ENCODE measurements around the gene STAT5B.

The STAT5B gene

GRCh38 chr17:42179911-42180410 is 96.2 kb downstream of the STAT5B start:
- DNase-seq (ENCODE audit: low read depth) = no peak

- DNase-seq (ENCODE audit: low read depth) = no peak
Observed at GRCh38 chr17:42179335-42179734, 96.9 kb downstream of the STAT5B start.

- no peak for DNase-seq (ENCODE audit: low read depth)
Observed at GRCh38 chr17:42178817-42179216, 97.4 kb downstream of the STAT5B start.

- no peak for DNase-seq (ENCODE audit: low read depth)
Observed at GRCh38 chr17:42177684-42178083, 98.5 kb downstream of the STAT5B start.

DNA sequence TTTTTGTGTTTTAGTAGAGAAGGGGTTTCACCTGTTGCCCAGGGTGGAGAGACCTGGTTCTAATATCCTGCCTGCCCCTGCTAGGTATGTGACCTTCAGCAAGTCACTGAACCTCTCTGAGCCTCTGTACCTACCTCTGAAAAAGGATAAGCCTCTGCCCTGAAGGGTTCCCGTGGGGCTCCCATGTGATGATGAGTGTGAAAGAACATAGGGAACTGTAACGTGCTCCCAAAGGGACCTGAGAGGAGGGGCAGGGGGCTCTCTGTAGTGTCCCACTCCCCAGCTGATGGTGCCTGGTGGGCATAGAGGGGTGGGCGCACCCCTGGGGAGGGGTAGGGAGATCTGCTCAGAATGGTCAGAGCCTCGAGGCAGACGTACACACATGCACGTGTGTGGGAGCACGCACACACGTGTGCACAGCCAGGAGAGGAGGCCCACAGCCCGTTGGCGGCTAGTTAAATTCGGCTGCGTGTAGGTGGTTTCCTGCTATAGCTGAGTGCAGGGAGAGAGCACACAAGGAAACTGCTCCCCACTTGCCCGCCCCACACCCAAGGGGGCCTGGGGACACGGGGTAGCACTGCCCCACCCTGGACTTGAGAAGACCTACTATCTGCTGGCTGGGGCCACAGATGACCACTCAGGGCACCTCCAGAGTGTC is 101.9 kb downstream of the STAT5B start:
- no peak for DNase-seq (ENCODE audit: low read depth)

DNA sequence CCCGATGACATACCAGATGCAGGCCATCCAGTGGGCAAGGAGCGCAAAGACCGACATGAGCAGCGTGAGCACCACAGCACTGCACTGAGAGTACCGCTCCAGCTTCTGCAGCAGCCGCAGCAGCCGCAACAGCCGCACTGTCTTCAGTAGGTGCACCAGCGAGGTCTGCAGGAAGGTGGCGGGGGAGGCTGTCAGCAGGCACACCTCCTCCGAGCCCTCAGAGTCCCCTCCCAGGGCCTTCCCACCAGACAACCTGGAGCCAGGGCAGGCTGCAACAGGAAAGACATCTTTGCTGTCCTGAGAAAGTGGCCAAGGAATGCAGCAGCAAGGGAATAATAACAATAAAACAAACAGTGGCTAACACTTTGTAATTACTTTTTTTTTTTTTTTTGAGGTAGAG is 104.4 kb downstream of the STAT5B start:
- no peak for DNase-seq (ENCODE audit: low read depth)

DNA sequence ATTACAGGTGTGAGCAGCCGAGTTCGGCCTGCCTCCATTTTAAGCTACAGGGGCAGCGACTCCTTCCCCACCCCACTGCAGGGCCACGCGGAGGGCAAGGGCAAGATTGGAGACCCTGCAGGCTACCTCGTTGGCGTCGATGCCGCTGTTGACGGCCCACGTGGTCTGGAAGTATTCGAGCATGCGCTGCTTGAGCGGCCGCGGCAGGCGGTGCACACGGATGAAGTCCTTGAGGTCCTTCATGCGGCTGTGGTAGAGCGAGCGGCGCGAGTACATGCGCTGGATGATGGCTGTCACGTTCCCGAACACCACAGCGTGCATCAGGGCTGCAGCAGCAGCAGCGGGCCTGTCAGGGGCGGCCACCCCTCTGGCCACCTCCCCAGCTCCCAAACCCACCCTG is 106.8 kb downstream of the STAT5B start:
- no peak for DNase-seq (ENCODE audit: low read depth)

DNA sequence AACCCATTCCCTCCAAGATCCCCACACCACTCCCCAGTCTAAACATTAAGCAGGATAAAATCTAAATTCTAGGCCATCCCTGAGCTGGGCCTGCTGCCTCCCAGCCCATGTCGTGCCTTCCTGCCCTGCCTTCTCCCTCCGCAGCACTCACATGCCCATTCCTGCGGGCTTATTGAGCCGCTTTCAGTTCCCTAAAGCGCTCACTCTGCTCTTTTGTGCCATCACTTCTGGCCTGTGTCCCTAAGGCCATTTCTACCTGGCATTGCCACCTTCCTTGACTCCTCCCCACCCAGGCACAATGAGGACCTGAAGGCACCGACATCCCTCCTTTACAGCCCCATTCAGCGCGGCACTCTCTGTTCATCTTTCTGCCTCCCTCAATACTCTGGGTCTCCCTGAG is 108.4 kb downstream of the STAT5B start:
- DNase-seq (ENCODE audit: low read depth) = no peak

GRCh38 chr17:42166196-42166763 is 109.9 kb downstream of the STAT5B start:
- DNase-seq (ENCODE audit: low read depth) = no peak

- DNase-seq (ENCODE audit: low read depth) = no peak
Observed at GRCh38 chr17:42165751-42166150, 110.4 kb downstream of the STAT5B start.

DNA sequence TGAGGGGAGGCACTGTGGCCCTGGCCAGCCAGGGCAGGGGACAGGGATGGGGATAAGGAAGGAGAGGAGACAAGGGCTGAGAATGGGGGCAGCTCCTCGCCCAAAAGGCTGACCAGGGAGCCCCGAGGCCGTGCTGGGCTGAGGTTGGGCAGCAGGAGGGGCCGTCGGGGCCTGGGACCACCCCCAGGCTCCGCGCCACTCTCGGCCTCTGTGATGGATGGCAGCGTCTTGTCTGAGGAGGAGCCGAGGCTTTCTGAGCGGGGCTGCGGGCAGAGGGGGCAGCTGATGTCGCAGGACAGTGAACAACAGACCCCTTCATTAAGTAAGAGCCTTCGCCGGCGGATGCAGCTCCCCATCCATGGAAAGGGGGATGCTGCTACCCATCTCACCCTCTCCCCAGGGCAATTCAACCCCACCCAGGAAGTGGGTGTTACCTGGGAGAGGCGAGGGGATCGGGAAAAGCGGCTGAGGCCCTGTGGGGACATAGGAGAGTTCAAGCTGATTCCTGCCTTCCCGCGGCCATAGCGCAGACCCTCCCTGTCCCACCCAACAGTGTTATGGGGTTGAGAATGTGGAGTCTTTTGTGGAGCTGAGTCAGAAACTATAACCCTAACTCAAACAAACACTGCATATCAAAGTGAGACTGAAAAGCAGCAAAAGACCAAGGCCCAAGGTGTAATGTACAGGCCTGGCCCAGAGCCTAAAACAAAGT is 112.3 kb downstream of the STAT5B start:
- no peak for DNase-seq (ENCODE audit: low read depth)

DNA sequence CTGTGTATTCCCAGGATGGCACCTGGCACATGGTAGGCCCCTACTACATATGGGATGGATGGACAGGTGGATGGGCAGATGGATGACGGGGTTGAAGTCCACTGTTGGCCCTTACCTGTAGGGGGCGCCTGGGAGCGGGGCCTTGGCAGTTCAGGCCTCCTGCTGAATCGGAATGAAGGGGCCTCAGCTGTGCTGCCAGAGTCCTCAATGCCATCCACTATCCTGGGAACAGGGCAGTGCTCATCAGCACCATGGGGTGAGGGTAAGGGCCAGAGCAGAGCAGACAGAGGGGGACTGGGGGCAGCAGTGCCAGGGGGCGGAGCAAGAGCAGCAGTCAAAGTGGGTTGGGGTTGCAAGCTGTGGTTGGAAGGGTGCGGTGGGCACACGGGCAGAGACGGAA is 113.1 kb downstream of the STAT5B start:
- no peak for DNase-seq (ENCODE audit: low read depth)

DNA sequence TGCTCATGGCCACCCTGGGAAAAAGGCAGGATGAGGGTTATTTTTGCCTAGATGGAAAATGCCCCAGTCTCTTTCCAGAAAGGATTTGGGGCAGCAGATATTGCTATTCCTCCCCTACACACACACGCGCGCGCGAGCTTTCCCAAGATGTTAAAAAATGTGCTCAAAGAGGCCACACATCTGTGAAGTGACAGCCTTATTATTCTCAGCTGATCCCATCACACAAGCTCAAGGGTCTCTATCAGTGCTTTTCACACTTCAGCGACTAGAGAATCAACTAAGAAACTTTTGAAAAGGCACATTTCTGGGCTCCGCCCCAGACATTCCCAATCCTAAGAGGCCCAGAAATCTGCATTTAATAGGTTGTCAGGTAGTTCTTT is 115.7 kb downstream of the STAT5B start:
- DNase-seq (ENCODE audit: low read depth) = no peak

GRCh38 chr17:42159796-42160530 is 116.2 kb downstream of the STAT5B start:
- no peak for DNase-seq (ENCODE audit: low read depth)

DNA sequence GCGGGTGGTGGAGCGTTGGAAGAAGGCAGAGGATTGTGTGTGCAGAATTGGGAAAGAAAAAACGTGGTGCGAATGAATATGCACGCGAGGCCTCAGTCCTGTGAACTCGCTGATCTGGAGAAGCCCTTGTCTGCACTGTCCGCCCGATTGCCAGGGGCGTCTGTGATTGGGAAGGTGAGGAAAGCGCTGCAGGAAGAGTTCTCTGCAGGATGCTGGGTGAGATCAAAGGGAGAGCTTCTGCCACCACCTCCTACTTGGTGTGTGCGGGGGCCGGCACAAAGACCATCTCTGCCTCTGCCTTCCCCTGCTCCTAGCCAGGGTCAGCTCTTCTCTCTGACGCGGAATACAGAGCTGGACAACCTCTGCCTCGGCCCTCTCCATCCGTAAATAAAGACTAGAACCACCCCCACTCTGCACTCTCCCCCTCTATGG is 120.6 kb downstream of the STAT5B start:
- DNase-seq (ENCODE audit: low read depth) = no peak

DNA sequence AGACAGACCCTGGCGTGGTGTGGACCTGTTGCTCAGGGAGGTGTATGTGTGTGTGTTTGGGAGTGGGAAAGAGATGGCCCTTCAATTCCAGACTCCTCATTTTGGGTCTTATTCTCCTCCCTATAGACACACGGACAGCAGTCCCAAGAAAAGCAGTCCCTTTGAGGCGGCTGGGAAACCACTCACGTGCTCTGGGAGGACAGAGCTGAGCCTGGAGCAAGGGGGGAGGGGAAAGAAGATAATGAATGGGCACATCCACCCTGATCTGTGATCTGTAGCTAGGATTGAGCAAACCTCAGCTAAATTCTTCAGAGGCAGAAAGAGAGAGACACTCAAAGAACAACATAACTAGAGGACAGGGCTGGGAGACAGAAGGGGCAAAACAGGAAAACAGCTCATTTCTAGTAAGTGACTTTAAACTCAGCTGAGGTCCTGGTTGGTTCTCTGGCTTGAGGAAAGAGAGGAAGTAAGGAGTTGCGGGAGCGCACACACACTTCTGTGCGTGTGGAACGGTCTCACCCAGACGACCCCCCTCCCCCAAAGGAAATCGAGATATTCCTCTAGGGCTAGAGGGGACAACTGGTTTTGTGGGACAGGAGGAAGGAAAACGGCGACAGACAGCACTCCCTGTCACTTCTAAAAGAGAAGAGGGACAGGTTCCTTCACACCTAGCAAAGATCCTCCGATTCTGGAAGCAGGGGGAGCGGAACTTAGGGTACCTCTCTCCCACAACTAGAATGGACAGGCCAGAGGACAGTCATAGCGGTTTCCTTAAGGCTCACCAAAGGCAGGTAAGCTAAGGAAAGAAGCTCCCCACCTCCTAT is 122.1 kb downstream of the STAT5B start:
- no peak for DNase-seq (ENCODE audit: low read depth)

Data from stimulated activated CD8-positive, alpha-beta memory T cell treated with anti-CD3 and anti-CD28 coated beads, Interleukin-15, amount 100 ng/mL, for 1 hour (primary cell).